Dedifferentiated amniotic fluid mesenchymal stem cell (primary cell): ENCODE results near the gene OR2D2.
"Not testable (repeated sequence)": the region's sequence is repeated elsewhere in the genome, so short reads cannot be mapped to it uniquely, and the experiment has no call there.

Experiments
- DNase-seq: peaks from one replicate; pipeline ENCODE4 v3.0.0-alpha.2; 2016; ENCODE audit errors: extremely low spot score

Gene OR2D2

GRCh38 chr11:6882751-6883150 is 9.5 kb downstream of the OR2D2 start:
- DNase-seq, result no peak

GRCh38 chr11:6876914-6877313 is 15.4 kb downstream of the OR2D2 start:
- no peak for DNase-seq

DNA sequence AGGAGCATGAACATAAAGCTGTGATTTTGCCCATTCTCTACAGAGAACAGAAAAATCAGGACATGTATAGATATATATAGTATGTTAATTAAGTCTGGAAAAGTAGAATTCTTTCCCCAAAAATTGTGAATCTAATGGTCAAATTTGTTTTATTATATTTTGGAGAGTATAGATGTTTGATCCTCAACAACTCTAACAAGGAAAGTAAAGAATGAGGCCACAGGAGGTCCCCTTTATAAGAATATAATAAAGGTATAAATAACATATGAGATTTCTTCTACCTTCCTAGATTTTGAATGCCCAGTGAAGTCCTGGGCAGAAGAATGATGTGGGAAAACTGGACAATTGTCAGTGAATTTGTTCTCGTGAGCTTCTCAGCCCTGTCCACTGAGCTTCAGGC is 16.0 kb downstream of the OR2D2 start, which contains the start of gene OR10A4:
Gene OR10A4, plus strand, starts transcription at position 301 of the 400 bp plus-strand sequence. Its CDS starts 23 bp downstream, at position 324.
- DNase-seq, result no peak

- no peak for DNase-seq
These were observed 16.5 kb downstream of the OR2D2 start for GRCh38 chr11:6875761-6876160.

DNA sequence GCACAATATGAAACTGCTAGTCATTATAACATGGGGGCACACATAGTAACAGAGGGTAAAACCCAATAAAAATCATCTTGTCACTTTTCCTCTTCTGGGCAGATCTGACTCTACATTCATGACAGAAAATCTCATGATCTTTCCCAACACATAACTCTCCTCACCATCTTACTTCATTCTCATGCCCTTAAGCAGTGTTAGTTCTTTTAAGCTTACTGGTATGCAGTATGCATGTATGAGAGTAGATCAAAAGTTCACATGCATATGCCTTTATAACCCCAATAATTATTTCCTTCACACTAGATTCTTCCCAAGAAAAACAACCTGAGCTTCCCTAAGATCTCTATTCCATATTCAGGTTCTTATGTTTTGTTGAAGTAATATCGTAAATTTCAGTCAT is 21.0 kb downstream of the OR2D2 start:
- no peak for DNase-seq

GRCh38 chr11:6864438-6864837 is 27.9 kb downstream of the OR2D2 start:
- no peak for DNase-seq

DNA sequence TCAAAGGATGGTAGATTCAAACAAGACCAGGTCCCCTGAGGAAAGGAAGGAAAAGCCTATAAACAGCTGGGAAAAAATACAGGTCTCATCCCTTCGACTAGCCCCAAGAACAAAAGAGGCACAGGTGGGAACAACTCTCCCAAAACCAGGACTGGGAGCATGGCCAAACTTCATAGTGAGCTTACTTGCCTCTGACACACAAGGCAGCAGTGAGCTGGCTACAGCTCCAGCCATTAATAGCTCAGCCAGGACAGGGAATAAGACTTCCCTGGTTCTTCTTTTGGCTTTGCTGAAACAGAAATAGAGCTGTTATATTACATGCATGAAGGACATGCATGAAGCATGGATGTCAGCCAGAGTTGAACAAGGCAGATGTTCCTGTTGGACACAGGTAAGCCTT is 29.3 kb downstream of the OR2D2 start, which contains the start of gene OR10A2:
Gene OR10A2, plus strand, starts transcription at position 97 of the 400 bp plus-strand sequence. CDS start 6,698 bp downstream, outside the sequence.
- DNase-seq, result no peak

GRCh38 chr11:6856871-6857270 is 35.4 kb downstream of the OR2D2 start:
- DNase-seq, result no peak

DNA sequence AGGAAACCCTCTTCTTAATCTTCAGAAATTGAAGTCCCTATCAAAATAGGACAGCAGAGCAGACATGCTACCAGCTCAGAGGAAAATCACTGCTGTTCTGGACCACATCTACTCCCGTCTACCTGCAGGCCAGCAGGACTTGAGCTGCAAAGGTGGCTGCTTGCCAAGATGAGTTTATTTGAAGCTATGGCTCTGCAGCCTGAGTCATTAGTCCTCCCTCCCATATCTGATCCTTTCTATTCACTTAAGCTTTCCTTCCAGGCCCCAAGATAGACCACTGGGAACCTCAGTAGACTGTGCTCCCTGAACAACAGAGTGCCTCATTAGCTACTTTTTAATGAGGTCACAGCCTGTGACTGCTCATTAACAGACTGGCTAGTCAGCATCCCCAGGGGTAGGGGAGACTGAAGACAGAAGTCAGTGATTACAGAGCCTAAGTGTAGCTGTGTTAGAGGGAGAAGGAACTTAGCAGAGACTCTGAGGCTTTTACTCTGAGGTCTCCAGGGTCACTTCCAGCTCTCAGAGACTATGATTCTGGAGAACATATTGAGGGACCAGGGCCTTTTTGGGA is 36.2 kb downstream of the OR2D2 start:
- no peak for DNase-seq

GRCh38 chr11:6854801-6855200 is 37.5 kb downstream of the OR2D2 start:
- not testable (repeated sequence) for DNase-seq

GRCh38 chr11:6850526-6850925 is 41.8 kb downstream of the OR2D2 start:
- DNase-seq, result no peak

DNA sequence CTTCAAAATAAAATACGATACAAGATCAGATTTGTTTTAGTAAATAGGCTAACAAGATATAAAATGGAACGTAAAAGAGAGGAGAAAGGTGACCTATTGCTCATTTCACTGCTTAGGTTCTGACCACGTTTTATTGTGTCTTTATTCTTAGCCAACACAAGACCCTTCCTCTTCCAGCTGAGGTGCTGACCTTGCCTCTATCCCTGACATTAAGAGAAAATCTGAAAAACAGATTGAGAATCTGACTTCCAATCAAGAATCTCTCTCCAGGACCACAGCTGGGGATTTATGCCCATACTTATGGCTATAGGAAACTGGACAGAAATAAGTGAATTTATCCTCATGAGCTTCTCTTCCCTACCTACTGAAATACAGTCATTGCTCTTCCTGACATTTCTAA is 46.9 kb downstream of the OR2D2 start, which contains the start of gene OR10A5:
Gene OR10A5, plus strand, starts transcription at position 301 of the 400 bp plus-strand sequence. Its CDS starts 0 bp downstream, at position 301.
- DNase-seq, result no peak

DNA sequence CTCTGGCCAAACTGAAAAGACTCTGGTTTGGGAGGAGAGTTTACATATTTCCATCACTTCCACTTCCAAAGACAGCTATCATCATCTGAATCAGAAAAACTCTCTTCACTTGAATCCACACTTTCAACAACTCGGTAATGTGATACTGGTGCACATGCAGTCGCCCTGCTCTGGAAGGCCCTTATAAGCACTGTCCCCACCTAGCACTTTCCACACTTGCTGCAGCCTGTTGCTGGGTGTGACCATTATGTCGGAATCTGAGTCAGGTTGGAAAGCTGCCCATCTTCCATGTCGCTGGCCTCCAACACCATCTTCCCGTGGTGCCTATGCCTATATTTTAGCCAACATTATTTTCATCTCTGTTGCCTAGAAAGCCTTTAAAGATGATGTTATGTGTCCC is 47.9 kb downstream of the OR2D2 start:
- DNase-seq, result no peak

DNA sequence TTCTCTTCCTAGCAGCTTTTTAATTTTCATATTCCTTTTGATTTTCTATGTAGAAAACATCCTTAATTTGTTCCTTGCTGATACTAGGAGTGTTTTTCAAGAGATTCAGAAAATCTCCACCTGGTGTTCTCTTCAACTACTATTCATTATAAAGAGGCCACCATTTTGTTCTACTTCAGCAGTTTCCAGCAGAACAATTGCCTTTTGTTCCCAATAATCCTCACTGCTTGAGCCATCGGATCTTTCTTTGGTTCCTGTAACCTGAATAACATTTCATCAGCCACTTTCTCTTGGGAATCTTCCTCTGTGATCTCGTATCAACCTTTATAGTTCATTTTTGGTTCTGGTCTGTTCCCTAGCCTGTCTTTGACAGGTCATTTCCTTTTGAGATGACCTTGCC is 48.6 kb downstream of the OR2D2 start:
- no peak for DNase-seq

DNA sequence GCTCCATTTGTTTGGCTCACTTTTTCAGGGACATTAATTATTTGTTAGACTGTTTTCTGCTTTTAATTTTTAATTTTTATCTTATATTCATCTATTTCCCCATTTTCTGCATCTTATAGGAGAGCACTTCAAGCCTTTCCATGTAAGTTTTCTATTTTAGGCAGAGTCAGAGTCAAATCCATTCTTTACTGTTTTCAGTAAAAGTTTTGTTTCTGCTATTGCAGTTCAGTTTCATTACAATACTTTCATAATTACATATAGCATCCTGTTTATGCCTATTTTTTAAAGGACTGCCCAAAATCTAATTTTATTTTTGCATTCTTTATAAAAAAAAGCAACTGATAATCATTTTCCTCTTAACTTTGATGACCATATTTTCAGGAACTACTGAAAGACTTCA is 50.6 kb downstream of the OR2D2 start:
- DNase-seq, result no peak
